RWPE1 (cell line): ENCODE measurements around the gene CTNNA2.

Source experiments
- CTCF ChIA-PET: fragments of 350-600 bp; sonication (Branson Sonifier 250); formaldehyde crosslinking; extraction: SDS; loops from one replicate; lab custom pipeline; 2021; lab: Yijun Ruan, JAX
- POLR2A ChIA-PET: fragments of 400-600 bp; formaldehyde crosslinking; extraction: SDS; loops from one replicate; lab custom pipeline; 2020; ENCODE audit warnings: antibody characterized with exemption; ENCODE audit not compliant: low non-redundant PET; lab: Yijun Ruan, JAX
- DNase-seq: peaks from one replicate; pipeline ENCODE4 v3.0.0; 2012; ENCODE audit warnings: low spot score
- H3K27ac ChIP-seq: fragments of 450-650 bp; 2 replicates; pipeline ENCODE4 v1.5.1; 2017
- TF ChIP-seq, protein P1 (sequence below): fragments of 450-650 bp; conservative IDR thresholded peaks from 2 replicates; pipeline ENCODE4 v1.5.1; 2017; ENCODE audit warnings: low read depth, mild to moderate bottlenecking

The CTNNA2 gene

DNA sequence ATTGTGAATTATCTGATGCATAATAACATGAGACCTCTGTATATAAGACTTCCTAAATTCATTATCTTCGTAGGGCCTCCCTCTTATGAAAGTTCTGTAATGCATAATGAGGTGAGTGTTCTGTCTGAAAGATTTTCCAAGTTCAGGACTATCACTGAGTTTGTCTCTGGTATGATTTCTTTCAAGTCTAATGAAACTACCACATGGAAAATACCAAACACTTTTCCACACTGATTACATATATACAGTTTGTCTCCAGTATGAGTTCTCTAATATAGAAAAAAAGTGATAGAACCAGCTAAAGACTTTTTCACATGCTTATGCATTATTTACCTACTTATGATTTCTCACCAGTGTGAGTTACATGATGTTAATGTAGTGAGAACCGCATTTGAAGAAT is 34.7 kb downstream of the CTNNA2 start:
- DNase-seq: no peak
- ChIA-PET POLR2A (no interaction called here), CTCF (no interaction called here)
- H3K27ac ChIP-seq: no peak overlapping the region
- TF ChIP-seq, protein P1, sequence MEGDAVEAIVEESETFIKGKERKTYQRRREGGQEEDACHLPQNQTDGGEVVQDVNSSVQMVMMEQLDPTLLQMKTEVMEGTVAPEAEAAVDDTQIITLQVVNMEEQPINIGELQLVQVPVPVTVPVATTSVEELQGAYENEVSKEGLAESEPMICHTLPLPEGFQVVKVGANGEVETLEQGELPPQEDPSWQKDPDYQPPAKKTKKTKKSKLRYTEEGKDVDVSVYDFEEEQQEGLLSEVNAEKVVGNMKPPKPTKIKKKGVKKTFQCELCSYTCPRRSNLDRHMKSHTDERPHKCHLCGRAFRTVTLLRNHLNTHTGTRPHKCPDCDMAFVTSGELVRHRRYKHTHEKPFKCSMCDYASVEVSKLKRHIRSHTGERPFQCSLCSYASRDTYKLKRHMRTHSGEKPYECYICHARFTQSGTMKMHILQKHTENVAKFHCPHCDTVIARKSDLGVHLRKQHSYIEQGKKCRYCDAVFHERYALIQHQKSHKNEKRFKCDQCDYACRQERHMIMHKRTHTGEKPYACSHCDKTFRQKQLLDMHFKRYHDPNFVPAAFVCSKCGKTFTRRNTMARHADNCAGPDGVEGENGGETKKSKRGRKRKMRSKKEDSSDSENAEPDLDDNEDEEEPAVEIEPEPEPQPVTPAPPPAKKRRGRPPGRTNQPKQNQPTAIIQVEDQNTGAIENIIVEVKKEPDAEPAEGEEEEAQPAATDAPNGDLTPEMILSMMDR: no peak

DNA sequence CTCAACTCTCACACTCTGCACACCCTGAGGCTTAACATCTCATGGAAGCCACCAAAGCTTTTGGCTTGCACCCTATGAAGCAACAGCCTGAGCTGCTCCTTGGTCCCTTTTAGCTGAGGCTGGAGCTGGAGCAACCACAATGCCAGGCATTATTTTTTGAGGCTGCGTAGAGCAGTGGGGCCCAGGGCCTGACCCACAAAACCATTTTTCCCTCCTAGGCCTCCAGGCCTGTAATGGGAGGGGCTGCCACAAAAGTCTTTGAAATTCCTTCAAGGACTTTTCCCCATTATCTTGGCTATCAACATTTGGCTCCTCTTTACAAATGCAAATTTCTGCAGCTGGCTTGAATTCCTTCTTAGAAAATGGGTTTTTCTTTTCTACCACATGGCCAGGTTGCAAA is 39.8 kb downstream of the CTNNA2 start:
- DNase-seq: no peak
- no peak overlapping the region for H3K27ac ChIP-seq
- CTCF ChIA-PET: interaction anchor here (0.6 kb wide), 1 partner anchor 27 kb away, joined by 3 read pairs; no protein-coding TSS in a partner anchor
- POLR2A ChIA-PET: no interaction called here
- TF ChIP-seq, protein P1: no peak

DNA sequence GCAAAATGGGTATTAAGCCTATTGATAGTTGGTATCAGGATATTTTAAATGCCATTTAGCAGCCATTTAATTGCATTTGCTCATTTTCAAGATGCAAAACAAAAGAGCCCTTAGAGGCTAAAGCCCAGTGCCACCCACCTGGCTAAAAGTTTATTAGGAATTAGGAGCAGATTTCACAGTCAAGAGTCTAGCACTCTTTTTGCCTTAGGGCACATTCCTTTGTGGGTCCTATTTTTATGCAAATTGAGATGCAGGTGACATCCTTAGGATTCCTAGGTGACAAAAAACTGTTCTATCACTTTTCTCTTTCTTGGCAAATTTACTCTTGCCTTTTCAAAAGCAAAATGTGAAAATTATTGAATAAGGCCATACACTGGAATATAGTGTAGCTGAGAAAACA is 42.0 kb downstream of the CTNNA2 start:
- no peak for DNase-seq

DNA sequence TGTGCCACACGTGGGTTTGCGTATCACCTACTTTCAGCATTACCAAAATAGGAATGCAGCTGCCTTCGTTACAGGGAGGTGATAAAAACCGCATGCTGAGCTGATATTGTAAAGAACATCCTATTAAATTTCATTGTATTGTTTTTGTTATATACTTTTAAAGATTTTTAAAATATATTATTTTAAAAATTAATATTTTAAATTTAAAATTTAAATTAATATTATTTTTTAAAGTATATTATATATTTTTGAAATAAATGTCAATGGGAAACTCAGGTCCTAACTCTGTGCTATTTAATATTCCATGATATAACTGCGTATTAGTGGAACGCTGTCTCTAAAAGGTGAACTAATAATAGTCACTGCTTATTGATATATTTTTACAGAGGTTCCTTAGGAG is 51.2 kb downstream of the CTNNA2 start:
- CTCF ChIA-PET: interaction anchor here (0.6 to 0.7 kb wide), 2 partner anchors 8 to 129 kb away, joined by 3 to 4 read pairs; no protein-coding TSS in a partner anchor
- no peak for DNase-seq
- H3K27ac ChIP-seq: no peak overlapping the region
- POLR2A ChIA-PET: no interaction called here
- TF ChIP-seq, protein P1: no peak

More for the DNA sequence above, 42.0 kb downstream of the CTNNA2 start:
- POLR2A ChIA-PET: no interaction called here
- CTCF ChIA-PET: no interaction called here
- TF ChIP-seq, protein P1: no peak
- no peak overlapping the region for H3K27ac ChIP-seq

DNA sequence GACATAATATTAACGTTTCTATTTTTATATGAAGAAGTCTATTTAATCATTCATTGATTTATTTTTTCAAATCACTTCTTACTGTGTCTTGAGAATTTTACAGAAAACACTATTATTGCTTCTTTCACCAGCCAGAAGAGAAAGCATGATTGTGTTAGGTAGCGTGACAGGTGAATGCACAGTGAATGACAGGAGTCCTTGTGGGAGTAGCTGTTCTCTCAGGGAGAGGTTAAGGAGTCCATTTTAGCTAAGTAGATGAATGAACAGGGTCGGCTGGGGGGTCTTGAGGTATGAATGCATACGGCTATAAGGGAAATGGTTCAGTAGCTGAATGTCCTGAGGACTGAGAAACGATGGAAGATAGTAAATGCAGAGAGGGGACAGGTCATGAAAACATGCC is 56.2 kb downstream of the CTNNA2 start:
- H3K27ac ChIP-seq: no peak overlapping the region
- TF ChIP-seq, protein P1: no peak
- no peak for DNase-seq
- POLR2A ChIA-PET: no interaction called here
- CTCF ChIA-PET: interaction anchor here (0.7 kb wide), 1 partner anchor 1876 kb away, joined by 3 read pairs; no protein-coding TSS in a partner anchor

DNA sequence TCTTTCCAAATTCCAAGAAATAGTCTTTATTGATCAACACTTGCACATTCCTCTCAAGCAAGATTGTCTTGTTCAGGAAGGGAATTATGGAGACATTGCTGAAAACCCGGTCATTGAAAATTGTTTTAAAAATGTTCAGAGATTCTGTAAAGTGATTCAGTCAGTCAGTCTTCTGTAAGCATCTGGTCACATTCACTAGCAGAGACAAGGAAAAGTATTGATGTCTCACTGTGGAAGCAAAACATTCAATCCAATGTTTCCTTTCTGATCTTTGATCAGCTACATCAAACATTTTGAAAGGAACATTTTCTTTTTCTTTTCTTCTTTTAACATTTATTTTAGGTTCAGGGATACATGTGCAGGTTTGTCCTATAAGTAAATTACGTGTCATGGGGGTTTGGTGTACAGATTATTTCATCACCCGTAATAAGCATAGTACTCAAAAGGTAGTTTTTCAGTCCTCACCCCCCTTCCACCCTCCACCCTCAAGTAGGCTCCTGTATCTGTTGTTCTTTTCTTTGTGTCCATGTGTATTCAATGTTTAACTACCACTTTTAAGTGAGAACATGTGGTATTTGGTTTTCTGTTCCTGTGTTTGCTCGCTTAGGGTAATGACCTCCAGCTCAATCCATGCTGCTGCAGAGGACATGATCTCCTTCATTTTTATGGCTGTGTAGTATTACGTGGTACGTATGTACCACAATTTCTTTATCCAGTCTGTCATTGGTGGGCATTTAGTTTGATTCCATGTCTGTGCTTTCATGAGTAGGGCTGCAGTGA is 61.2 kb downstream of the CTNNA2 start:
- H3K27ac ChIP-seq: no peak overlapping the region
- POLR2A ChIA-PET: no interaction called here
- no peak for DNase-seq
- CTCF ChIA-PET: no interaction called here
- TF ChIP-seq, protein P1: no peak
